Activated T-cell treated with anti-CD3 and anti-CD28 coated beads for 1 hour (primary cell): Measurements from ENCODE around the gene POLE2.
A peak's percentile ranks its signal among the peaks of the same experiment; 100 is the strongest.
"Not testable (repeated sequence)": the region's sequence is repeated elsewhere in the genome, so short reads cannot be mapped to it uniquely, and the experiment has no call there.

Source experiments
- DNase-seq: peaks from one replicate; pipeline ENCODE4 v3.0.0-alpha.2; 2020; ENCODE audit warnings: low read depth

POLE2 gene

GRCh38 chr14:49687942-49688700 is at the start of gene POLE2:
TSS of gene POLE2 (minus strand) at chr14:49688214. CDS start at chr14:49688203, 11 bp downstream.
- peak; percentile 61 for DNase-seq

- DNase-seq = not testable (repeated sequence)
These were observed 47.7 kb upstream of the POLE2 start for GRCh38 chr14:49735669-49736068.

DNA sequence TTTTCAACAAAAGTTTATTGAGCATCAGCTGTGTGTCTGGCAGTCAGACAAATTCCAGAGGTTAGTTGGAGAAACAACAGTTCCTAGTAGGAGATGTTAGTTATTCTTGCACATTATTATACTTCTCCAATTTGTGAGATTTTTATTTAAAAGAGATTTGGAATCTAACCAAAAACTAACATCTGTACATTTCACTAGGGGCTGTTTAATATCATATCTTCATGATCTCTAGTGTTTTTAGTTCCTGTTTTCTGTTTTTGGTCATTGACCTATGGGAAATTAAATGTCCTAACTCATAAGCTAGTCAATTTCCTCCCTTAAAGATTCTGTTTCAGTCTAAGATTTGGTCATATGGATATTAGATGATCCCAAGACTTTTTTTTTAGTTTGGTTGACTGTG is 45.8 kb upstream of the POLE2 start:
- no peak for DNase-seq

- DNase-seq = no peak
These were observed 44.9 kb upstream of the POLE2 start for GRCh38 chr14:49732896-49733295.

DNA sequence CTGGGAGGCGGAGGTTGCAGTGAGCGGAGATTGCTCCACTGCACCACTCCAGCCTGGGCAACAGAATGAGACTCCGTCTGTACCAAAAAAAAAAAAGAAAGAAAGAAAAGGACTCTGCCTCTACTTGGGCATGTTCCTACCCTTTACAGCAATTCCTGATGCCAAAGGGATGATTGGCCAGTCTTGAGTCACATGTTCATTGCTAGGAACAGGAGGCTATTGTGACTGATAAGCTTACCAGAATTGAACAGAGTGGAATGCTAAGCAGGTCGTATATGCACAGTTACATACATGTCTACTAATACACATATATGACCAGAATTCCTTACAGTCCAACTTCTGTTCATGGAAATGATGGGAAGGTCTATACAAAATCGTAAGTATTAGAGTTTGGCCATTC is 39.2 kb upstream of the POLE2 start:
- DNase-seq = no peak

- not testable (repeated sequence) for DNase-seq
These were observed 33.9 kb upstream of the POLE2 start for GRCh38 chr14:49721733-49722435.

DNA sequence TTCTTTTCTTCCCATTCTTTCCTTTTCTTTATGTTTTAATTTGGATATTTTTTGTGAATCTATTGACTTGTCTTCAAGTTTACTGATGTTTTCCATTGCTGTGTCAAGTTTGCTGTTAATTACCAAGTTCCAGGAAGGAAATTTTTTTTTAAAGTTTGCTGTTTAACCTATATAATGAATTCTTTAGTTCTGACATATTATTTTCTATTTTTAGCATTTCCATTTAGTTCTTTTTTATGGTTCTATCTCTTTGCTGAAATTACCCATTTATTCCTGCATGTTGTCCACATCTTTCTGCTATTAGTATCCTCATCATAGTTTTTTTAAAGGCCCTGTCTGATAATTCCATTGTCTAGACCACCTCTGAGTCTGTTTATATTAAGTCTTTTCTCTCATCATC is 32.7 kb upstream of the POLE2 start:
- DNase-seq = no peak

DNA sequence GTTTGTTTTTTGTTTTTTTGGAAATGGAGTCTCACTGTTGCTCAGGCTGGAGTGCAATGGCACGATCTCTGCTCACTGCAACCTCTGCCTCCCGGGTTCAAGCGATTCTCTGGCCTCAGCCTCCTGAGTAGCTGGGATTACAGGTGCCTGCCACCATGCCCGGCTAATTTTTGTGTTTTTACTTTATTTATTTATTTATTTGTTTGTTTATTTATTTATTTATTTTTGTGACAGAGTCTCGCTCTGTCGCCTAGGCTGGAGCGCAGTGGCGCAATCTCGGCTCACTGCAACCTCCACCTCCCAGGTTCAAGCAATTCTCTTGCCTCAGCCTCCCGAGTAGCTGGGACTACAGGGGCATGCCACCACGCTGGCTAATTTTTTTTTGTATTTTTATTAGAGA is 23.0 kb upstream of the POLE2 start:
- not testable (repeated sequence) for DNase-seq

DNA sequence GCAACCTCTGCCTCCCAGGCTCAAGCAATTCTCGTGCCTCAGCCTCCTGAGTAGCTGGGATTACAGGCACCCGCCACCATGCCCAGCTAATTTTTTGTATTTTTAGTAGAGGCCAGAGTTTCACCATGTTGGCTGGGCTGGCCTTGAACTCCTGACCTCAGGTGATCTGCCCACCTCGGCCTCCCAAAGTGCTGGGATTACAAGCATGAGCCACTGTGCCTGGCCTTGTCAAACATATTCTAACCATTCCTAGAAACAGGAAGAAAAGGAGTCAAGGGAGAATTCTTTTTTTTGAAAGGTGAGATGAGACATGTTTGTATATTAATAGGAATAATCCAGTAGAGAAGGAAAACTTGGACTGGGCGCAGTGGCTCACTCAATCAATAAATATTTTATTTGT is 16.5 kb upstream of the POLE2 start:
- DNase-seq = not testable (repeated sequence)

DNA sequence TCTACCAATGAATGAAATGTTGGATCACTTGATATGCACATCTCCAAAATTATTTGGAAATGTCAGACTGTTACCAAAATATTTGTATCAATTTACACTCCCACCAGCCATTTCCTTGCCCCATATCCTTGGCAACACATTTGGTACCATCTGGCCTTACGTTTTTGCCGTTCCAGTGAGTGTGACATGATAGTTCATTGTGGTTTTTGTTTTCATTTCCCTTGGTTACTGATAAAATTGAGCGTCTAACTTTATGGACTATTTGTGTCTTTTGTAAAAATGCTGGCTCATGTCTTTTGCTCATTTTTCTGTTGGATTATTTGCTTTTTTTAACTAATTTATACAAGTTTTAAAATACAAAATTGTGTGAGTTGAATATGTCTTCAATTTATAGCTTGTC is 16.0 kb upstream of the POLE2 start:
- no peak for DNase-seq

GRCh38 chr14:49702725-49703124 is 14.7 kb upstream of the POLE2 start:
- DNase-seq = no peak

DNA sequence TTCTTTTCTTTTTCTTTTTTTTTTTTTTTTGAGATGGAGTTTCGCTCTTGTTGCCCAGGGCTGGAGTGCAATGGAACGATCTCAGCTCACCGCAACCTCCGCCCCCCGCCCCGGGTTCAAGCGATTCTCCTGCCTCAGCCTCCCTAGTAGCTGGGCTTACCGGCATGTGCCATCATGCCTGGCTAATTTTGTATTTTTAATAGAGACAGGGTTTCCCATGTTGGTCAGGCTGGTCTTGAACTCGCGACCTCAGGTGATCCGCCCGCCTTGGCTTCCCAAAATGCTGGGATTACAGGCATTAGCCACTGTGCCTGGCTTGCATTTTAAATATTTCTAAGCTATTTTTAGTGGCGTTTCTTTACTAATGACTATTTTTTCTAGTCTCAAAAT is 5.7 kb upstream of the POLE2 start:
- not testable (repeated sequence) for DNase-seq

DNA sequence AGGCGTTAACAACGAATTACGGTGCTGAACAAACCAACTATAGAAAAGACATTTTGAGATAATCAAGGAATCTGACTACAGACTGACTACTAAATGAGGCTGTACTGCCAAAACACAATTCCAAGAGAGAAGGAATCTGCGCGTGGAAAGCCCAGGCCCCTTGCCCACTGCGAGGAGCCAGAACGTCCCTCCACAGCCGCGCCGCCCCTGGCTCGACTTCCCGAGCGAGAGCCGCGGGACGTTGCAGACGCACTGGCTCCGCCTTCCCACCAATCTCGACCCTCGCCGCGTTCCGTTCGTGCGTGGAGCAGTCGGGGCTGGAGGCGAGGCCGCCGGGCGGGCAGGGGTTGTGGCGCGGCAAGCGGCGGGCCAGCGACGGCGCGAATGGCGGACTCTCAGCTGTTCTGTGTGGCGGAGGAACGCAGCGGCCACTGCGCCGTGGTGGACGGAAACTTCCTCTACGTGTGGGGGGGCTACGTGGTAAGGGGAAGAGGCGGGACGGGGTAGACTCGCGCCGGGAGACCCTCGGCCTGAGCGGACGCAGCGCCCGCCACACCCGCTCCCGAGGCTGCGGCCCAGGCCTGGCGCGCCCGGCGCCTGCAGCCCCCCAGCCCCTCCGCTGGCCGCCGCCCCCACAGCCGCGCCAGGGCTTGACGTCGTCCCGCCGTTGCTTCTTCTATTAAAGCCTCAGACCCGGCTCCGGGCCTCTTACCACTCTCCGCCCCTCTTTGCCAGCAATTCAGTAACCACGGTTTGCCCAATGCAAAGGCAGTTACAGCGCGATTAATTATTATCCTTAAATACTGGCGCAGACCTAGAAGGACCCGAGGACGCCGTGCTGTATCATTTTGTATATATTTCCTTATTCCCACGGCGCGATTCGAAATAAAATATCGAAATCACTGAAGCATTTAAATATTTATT is 5.1 kb upstream of the POLE2 start, which contains the start of gene KLHDC1:
KLHDC1 (plus strand) TSS at position 310 of the 924 bp plus-strand sequence; CDS start at position 385, 75 bp downstream.
- DNase-seq = peak; percentile 70

GRCh38 chr14:49692193-49692757 is 4.3 kb upstream of the POLE2 start:
- DNase-seq = no peak

DNA sequence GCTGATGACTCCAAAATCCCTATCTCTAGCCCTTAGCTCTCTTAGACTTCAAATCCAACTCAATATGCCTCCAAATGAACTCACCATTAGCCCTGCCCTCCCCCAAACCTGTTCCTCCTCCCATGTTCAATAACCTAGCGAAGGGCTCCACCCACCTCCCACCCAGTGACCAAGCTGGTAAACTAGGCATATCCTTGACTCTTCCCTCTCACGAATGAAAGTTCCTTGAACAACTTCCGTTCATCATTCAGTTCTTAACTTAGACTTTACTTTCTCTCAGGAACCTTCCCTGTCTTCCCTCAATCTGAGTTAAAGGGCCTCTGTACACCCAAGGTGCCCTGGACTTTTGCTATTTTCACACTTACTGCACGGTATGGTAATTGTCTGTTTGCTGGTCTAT is 3.0 kb upstream of the POLE2 start:
- DNase-seq = no peak

DNA sequence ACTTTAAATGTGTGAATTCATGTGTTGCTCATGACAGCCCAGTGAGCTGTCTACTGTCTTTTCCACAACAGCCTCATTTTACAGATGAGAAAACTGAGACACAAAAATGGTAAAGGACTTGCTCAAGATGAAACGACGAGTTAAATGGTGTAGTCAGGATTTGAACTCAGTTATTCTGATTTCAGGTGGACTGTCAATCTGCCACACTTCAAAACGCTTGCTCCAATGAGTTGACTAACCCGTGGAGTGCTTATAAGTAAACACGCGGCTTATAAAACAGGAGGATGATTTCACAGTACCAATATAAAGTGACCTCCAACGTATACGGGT is 652 bp upstream of the POLE2 start:
- no peak for DNase-seq

DNA sequence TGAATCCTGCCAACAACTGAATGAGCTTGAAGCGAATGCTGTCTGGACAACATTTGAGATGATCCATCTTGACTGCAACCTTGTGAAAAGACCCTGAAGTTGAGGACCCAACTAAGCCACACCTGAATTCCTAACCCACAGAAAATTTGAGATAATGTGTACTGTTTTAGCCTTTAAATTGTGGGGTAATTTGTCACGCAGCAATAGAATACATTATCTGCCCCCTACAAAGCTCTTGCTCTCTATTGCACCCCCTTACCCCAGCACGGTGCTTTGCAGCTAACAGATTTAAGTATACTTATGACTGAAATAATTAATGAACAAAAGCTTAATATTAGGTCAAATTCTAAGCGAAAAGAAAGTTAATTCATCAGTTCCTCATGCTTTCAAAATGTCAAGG is 1.6 kb downstream of the POLE2 start:
- no peak for DNase-seq

DNA sequence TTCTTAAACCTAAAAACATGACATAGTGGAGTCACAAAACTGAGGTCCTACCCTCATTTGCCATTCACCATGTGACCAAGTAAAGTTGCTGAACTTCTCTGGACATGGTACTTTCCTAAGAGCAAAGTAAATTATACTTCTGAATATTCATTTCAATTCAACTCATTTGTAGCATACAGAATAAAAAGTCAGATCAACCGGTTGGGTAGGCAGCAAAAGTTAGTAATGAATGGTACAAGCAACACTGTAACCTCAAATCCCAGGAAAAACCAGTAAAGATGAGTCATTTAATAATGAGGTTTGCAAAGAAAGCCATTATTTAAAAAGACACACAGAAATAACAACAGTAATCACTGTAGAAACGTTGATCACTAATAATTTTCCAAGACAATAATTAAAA is 8.7 kb downstream of the POLE2 start:
- DNase-seq = no peak

DNA sequence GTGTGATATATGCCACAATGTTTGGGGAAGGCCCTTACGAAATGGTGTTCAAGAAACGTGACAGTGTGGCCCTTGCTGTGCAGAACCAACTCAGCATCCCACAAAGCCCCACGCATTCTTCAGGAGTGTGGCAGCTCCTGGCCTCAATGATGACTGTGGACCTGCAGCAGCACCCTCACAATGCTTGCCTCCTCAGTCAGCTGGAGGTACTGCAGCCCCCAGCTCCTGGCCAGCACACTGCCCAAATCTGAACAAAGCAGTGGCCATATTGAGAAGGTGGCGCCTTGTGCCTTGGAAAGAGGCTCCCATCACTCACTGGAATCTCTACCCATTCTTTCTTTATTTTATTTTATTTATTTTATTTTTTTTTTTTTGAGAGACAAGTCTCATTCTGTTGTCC is 10.4 kb downstream of the POLE2 start:
- DNase-seq = no peak

- DNase-seq = no peak
These were observed 14.4 kb downstream of the POLE2 start for GRCh38 chr14:49673586-49673985.

DNA sequence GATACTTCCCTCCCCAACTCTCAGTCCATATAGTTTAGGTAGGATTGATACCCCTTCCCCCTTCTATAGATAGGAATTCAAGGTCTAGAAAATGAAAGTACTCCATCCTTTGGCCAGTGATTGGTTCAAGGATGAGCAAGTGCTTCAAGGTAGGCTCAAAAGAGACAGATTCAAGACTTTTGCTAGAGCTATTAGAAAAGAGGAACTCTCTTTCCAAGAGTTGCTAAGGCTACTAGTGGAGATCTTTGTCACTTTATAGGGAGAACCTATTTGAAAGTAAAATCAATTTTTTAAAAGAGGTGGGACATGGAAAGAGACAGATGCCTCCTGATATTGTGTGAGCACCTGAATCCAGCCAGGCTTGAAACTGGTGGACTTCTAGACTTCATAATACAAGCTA is 17.5 kb downstream of the POLE2 start:
- DNase-seq = no peak
